ENCODE measurements around the gene FANCM.
"Not testable (repeated sequence)": the region's sequence is repeated elsewhere in the genome, so short reads cannot be mapped to it uniquely, and the experiment has no call there.

FANCM gene

GRCh38 chr14:45144658-45145057, 8.9 kb downstream of the FANCM start:
- DNase-seq (ENCODE audit: low read depth, low spot score): no peak

- no peak for DNase-seq (ENCODE audit: low read depth, low spot score)
Measured at GRCh38 chr14:45145214-45145613, 9.5 kb downstream of the FANCM start.

- no peak for DNase-seq (ENCODE audit: low read depth, low spot score)
Measured at GRCh38 chr14:45149602-45150001, 13.9 kb downstream of the FANCM start.

DNA sequence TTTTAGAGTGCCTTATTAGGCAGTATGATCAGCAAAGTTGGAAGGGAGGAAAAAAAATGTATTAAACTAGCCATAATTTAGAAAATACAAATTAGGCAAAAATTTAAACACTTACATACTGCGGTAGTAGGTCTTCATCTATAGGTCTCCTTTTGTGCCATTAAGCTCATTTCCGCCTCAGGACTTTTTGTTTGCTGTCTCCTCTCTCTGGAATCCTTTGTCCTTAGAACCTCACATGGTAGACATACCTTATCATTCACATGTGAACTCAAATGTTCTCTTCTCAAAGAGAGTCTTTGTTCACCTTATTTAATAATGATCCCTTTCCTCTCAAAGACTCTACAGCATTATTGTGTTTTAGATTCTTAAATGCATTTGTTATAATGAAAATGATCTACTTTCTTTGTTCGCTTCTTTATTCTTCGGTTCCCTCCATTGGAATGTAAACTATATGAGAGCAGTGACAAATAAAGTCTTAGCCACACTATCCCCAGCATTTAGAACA, 14.7 kb downstream of the FANCM start:
- no peak for DNase-seq (ENCODE audit: low read depth, low spot score)

GRCh38 chr14:45156067-45156466, 20.3 kb downstream of the FANCM start:
- DNase-seq (ENCODE audit: low read depth, low spot score): no peak

- no peak for DNase-seq (ENCODE audit: low read depth, low spot score)
Measured at GRCh38 chr14:45169906-45170305, 34.2 kb downstream of the FANCM start.

- DNase-seq (ENCODE audit: low read depth, low spot score): peak; percentile 5
Measured at GRCh38 chr14:45177076-45177475, 41.3 kb downstream of the FANCM start.

DNA sequence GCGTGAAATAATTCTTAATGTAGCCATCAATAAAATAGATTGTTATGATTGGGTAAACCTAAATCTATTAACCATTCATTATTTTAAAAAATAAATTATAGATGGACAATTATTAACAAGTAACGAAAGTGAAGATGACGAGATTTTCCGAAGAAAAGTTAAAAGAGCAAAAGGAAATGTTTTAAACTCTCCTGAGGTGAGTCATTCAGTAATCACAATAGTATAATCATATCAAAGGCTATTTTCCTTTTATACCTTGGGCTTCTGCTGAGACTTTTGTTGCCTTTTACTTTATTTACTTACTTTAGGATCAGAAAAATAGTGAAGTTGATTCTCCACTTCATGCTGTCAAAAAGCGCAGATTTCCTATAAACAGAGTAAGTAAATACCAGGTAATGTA, 45.6 kb downstream of the FANCM start:
- DNase-seq (ENCODE audit: low read depth, low spot score): no peak

- no peak for DNase-seq (ENCODE audit: low read depth, low spot score)
Measured at GRCh38 chr14:45181806-45182205, 46.1 kb downstream of the FANCM start.

- DNase-seq (ENCODE audit: low read depth, low spot score): no peak
Measured at GRCh38 chr14:45185100-45185814, 49.5 kb downstream of the FANCM start.

DNA sequence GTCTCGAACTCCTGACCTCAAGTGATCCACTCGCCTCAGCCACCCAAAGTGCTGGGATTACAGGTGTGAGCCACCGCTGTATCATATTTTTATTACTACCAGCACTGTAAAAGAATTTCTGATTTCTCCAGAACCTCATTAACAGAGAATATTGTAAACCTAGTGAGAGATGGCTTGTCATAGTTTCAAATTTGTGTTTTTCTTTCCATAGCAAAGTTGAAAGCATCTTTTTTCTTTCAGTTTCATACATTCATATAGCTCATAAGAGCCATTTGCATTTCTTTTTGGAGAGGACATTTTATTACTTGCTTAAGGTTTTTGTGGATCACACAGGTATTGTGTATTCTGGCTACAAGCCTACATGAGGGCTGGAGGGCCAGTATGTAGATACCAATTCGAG, 59.2 kb downstream of the FANCM start:
- no peak for DNase-seq (ENCODE audit: low read depth, low spot score)

GRCh38 chr14:45198551-45198950, 62.8 kb downstream of the FANCM start:
- DNase-seq (ENCODE audit: low read depth, low spot score): no peak

- no peak for DNase-seq (ENCODE audit: low read depth, low spot score)
Measured at GRCh38 chr14:45199230-45199629, 63.5 kb downstream of the FANCM start.

DNA sequence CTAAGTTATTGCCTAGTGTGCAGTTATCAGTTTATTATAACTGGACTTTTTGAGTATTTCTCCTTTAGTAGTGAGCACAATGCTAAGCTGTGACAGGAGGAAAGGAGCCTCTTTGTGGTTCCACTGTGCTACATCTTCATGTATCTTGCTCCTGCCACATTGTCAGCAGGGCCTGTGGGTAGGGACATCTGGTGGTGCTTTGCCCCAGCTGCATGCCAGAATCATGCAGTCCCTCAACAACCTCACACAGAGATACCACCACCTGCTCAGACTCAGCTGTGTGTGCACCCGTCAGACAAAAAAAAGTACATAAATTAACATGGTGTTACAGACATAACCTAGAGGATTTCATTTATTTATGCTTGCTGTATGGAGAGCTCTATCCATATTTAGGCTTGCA, 66.2 kb downstream of the FANCM start:
- DNase-seq (ENCODE audit: low read depth, low spot score): no peak

- DNase-seq (ENCODE audit: low read depth, low spot score): no peak
Measured at GRCh38 chr14:45204241-45204640, 68.5 kb downstream of the FANCM start.

DNA sequence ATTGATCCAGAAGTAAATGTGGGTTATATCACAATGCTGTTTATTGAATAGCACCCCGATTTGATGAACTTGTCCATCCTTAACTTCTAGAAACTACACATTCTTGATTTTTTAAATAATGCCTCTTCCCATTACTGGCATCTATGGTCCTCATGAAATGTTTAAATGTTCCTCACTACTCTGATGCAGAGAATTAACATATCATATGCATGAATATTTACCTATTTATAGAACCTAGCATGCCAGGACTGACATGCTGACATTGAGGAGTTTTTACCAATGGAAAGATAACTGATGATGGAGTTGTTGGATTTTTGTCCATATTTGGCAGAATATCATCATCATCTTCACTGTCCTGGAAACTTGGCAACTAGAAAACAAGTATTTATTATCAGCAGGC, 74.4 kb downstream of the FANCM start:
- DNase-seq (ENCODE audit: low read depth, low spot score): no peak

- DNase-seq (ENCODE audit: low read depth, low spot score): no peak
Measured at GRCh38 chr14:45211295-45211694, 75.6 kb downstream of the FANCM start.

DNA sequence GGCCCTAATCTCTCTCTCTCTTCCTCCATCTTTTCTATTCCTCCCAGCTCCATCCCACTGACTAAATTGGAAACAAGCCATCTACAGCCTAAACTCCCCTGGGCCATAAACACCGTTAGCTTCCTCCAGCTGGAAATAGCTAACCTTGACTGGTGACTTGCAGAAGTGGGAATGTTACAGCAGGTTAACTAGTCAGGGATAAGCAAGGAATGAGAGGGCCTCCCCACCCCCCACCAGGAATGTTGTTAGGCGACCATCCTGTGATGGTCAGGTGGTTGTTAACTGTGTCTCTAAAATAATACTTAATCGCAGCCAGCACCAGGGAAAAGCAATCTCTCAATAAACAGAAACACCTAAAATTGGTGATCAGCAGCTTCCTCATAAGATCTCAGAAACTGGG, 76.5 kb downstream of the FANCM start:
- no peak for DNase-seq (ENCODE audit: low read depth, low spot score)

- DNase-seq (ENCODE audit: low read depth, low spot score): not testable (repeated sequence)
Measured at GRCh38 chr14:45213716-45214115, 78.0 kb downstream of the FANCM start.

DNA sequence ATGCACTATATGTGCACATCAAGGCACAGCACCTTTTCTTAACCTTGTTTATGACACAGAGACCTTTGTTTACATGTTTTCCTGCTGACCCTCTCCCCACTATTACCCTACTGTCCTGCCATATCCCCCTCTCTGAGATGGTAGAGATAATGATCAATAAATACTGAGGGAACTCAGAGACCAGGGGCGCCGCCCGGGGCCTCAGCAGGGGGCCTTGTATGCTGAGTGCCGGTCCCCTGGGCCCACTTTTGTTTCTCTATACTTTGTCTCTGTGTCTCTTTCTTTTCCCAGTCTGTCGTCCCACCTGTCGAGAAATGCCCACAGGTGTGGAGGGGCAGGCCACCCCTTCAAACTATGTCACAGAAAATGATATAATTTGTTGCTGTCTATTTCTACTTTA, 78.6 kb downstream of the FANCM start:
- not testable (repeated sequence) for DNase-seq (ENCODE audit: low read depth, low spot score)

- DNase-seq (ENCODE audit: low read depth, low spot score): no peak
Measured at GRCh38 chr14:45222485-45223262, 86.9 kb downstream of the FANCM start.

GRCh38 chr14:45227566-45227965, 91.8 kb downstream of the FANCM start:
- DNase-seq (ENCODE audit: low read depth, low spot score): no peak

DNA sequence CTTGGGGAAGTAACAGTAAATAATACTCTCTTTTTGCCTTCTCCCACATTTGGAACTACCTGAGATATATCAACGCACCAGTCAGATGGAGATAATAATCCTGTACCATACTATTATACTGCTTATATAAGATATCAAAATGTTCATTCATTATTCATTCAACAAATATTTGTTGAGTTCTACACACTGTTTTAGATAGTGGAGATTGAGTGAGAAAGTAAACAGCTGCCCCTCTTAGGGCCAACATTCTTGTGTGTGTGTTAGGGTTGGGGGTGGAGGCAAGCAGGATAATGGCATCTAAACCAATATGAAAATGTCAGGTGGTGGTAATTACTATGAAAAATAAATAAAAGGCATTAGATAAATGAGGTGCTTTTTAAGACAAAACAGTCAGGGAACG, 103.3 kb downstream of the FANCM start:
- DNase-seq (ENCODE audit: low read depth, low spot score): no peak

Data from brain pericyte (primary cell).